ENCODE data around the gene C1QTNF9B. TPM values are rescaled to one million over a fixed set of nuclear protein-coding genes. Genes with fewer than 3 reads are reported as not detected.
"Not testable (repeated sequence)": the region's sequence is repeated elsewhere in the genome, so short reads cannot be mapped to it uniquely, and the experiment has no call there.

Gene C1QTNF9B
- total RNA-seq = not detected
- not detected for polyA plus RNA-seq (2013, experiment 1 of 2)
- polyA plus RNA-seq (2013, experiment 2 of 2) = not detected
- long read RNA-seq, experiment 1 = 0 reads
- long read RNA-seq, experiment 2 = 0 reads
- long read RNA-seq, experiment 3 = 0 reads
- long read RNA-seq, experiment 4 = 0 reads

DNA sequence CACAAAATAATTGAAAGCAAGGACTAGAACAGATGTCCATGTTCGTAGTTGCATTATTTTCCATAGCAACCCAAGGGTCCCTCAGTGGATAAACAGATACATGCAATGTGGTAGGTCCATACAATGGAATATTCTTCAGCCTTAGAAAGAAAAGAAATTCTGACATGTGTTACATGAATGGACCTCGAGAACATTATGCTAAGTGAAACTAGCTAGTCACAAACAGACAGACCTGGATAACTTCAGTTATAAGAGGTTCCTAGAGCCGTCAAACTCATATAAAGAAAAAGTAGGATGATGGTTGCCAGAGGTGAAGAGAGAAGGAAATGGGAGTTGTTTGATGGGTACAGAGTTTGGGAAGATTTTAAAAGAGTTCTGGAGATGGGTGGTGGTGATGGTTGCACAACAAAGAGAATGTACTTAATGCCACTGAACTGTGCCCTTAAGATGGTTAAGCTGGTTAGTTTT, at the start of gene C1QTNF9B:
TSS of gene C1QTNF9B (minus strand) at position 51 of the 468 bp plus-strand sequence.
- 92 to 93% methylated on average over 3 of the region's 3 CpGs for WGBS, 2 experiments (ENCODE audit: insufficient coverage in 1 of 2, insufficient read length in 1 of 2)
- not testable (repeated sequence) for DNase-seq; H3K27ac ChIP-seq (ENCODE audit: low read depth, low read length); H3K36me3 ChIP-seq (ENCODE audit: control insufficient read depth, insufficient read depth, low read length); H3K4me1 ChIP-seq (ENCODE audit: control insufficient read depth, insufficient read depth, low read length); H3K27ac Mint-ChIP-seq; H3K9me3 Mint-ChIP-seq; H3K9me3 ChIP-seq (ENCODE audit: control insufficient read depth, low read length); H3K4me3 ChIP-seq (ENCODE audit: low read length); H3K9ac ChIP-seq (ENCODE audit: extremely low read depth, low read length, poor library complexity, severe bottlenecking); H3K4me3 Mint-ChIP-seq; H3K36me3 Mint-ChIP-seq (ENCODE audit: low read depth); H3K4me1 Mint-ChIP-seq
- peaks cover 14% of the 10 kb centered on the region for H3K27me3 Mint-ChIP-seq (ENCODE audit: insufficient read depth)
- H3K27me3 ChIP-seq (ENCODE audit: control insufficient read depth, insufficient read depth, low read length, poor library complexity, severe bottlenecking) = peaks cover 14% of the 10 kb centered on the region

DNA sequence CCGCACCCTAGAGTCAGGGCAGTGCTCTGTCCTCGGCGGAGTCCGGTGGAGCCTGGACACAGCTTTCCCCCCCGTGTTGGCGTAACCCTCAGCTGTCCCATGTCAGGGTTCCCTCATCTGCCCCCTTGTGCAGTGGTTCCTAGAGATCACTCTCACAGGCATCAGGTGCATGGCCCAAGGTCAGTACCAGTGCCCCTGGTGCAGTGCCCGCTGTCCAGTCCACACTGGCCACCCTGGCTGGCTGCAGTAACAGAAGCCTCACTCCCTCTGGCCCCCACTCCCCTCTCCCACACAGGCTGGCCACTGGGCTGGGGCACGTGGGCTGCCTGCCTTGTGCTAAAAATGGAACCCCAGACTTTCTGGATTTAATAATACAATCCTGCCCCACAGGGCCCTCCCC, 49.6 kb upstream of the C1QTNF9B start:
- Mint-ChIP-seq H3K36me3 (ENCODE audit: low read depth) (no peaks in the 10 kb centered on the region), H3K4me3 (no peak overlapping the region), H3K27ac (no peak overlapping the region), H3K9me3 (no peaks in the 10 kb centered on the region), H3K4me1 (no peaks in the 10 kb centered on the region), H3K27me3 (ENCODE audit: insufficient read depth) (no peaks in the 10 kb centered on the region)
- WGBS, 2 experiments (ENCODE audit: insufficient coverage in 1 of 2, insufficient read length in 1 of 2) = 90 to 100% methylated on average over 2 to 8 of the region's 8 CpGs
- no peak for DNase-seq
- H3K9me3 ChIP-seq (ENCODE audit: control insufficient read depth, low read length) = no peaks in the 10 kb centered on the region
- TF ChIP-seq, protein P1, sequence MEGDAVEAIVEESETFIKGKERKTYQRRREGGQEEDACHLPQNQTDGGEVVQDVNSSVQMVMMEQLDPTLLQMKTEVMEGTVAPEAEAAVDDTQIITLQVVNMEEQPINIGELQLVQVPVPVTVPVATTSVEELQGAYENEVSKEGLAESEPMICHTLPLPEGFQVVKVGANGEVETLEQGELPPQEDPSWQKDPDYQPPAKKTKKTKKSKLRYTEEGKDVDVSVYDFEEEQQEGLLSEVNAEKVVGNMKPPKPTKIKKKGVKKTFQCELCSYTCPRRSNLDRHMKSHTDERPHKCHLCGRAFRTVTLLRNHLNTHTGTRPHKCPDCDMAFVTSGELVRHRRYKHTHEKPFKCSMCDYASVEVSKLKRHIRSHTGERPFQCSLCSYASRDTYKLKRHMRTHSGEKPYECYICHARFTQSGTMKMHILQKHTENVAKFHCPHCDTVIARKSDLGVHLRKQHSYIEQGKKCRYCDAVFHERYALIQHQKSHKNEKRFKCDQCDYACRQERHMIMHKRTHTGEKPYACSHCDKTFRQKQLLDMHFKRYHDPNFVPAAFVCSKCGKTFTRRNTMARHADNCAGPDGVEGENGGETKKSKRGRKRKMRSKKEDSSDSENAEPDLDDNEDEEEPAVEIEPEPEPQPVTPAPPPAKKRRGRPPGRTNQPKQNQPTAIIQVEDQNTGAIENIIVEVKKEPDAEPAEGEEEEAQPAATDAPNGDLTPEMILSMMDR (conservative IDR thresholded peaks at IDR 0.05) = no peak
- H3K27ac ChIP-seq (ENCODE audit: low read depth, low read length) = no peak overlapping the region
- no peak overlapping the region for H3K4me3 ChIP-seq (ENCODE audit: low read length)
- H3K9ac ChIP-seq (ENCODE audit: extremely low read depth, low read length, poor library complexity, severe bottlenecking) = no peak overlapping the region
- no peaks in the 10 kb centered on the region for H3K27me3 ChIP-seq (ENCODE audit: control insufficient read depth, insufficient read depth, low read length, poor library complexity, severe bottlenecking)
- H3K4me1 ChIP-seq (ENCODE audit: control insufficient read depth, insufficient read depth, low read length) = no peaks in the 10 kb centered on the region
- H3K36me3 ChIP-seq (ENCODE audit: control insufficient read depth, insufficient read depth, low read length) = no peaks in the 10 kb centered on the region

DNA sequence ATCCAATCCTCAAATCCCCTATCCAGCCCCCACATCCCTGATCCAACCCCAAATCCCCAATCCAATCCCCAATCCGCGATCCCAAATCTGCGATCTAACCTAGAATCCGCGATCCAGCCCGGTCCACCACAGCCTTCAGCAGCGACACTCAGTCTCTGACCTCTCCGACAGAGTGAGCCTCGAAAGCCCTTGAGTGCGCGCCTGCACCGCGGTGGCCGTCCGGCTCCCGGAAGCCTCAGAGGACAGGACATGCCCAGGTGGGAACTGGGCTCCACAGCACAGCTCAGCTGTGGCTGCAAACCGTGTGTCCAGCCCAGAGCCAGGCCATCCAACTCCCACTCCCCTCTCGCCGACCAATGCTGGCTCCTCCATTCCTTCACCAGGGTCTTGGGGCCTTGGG, 48.8 kb upstream of the C1QTNF9B start:
- no peaks in the 10 kb centered on the region for H3K36me3 Mint-ChIP-seq (ENCODE audit: low read depth)
- H3K27ac ChIP-seq (ENCODE audit: low read depth, low read length) = no peak overlapping the region
- H3K4me1 ChIP-seq (ENCODE audit: control insufficient read depth, insufficient read depth, low read length) = no peaks in the 10 kb centered on the region
- DNase-seq = no peak
- no peak overlapping the region for H3K27ac Mint-ChIP-seq
- H3K4me3 ChIP-seq (ENCODE audit: low read length) = no peak overlapping the region
- no peaks in the 10 kb centered on the region for H3K4me1 Mint-ChIP-seq
- no peaks in the 10 kb centered on the region for H3K9me3 Mint-ChIP-seq
- TF ChIP-seq, protein P1 (conservative IDR thresholded peaks at IDR 0.05) = no peak
- no peaks in the 10 kb centered on the region for H3K9me3 ChIP-seq (ENCODE audit: control insufficient read depth, low read length)
- no peaks in the 10 kb centered on the region for H3K36me3 ChIP-seq (ENCODE audit: control insufficient read depth, insufficient read depth, low read length)
- H3K27me3 Mint-ChIP-seq (ENCODE audit: insufficient read depth) = no peaks in the 10 kb centered on the region
- no peak overlapping the region for H3K9ac ChIP-seq (ENCODE audit: extremely low read depth, low read length, poor library complexity, severe bottlenecking)
- no peak overlapping the region for H3K4me3 Mint-ChIP-seq
- 93 to 94% methylated on average over 11 to 19 of the region's 19 CpGs for WGBS, 2 experiments (ENCODE audit: insufficient coverage in 1 of 2, insufficient read length in 1 of 2)
- H3K27me3 ChIP-seq (ENCODE audit: control insufficient read depth, insufficient read depth, low read length, poor library complexity, severe bottlenecking) = no peaks in the 10 kb centered on the region

DNA sequence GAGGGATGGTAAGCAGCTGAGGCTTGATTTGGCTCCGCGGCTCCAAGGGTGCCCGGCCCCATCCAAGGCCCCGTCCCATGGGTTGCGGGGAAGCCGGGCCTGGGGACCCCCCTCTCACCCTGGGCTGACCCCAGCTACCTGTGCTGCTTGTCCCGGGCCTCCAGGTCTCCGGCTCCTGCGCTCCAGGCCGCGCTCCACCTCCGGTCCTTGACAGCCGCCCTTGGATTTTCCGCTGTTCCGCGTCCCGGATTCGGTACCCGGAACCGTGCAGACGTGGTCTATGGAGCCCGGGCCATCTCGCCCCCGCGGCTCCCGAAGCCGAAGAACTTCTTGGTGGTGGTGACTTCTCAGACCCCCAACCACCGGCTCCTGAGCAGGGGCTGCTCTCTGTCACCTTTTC, 48.3 kb upstream of the C1QTNF9B start:
- no peak for DNase-seq
- no peaks in the 10 kb centered on the region for H3K4me1 Mint-ChIP-seq
- no peak overlapping the region for H3K27ac Mint-ChIP-seq
- no peak overlapping the region for H3K9ac ChIP-seq (ENCODE audit: extremely low read depth, low read length, poor library complexity, severe bottlenecking)
- no peaks in the 10 kb centered on the region for H3K9me3 ChIP-seq (ENCODE audit: control insufficient read depth, low read length)
- no peak overlapping the region for H3K27ac ChIP-seq (ENCODE audit: low read depth, low read length)
- H3K36me3 Mint-ChIP-seq (ENCODE audit: low read depth) = no peaks in the 10 kb centered on the region
- H3K4me3 ChIP-seq (ENCODE audit: low read length) = no peak overlapping the region
- no peaks in the 10 kb centered on the region for H3K27me3 Mint-ChIP-seq (ENCODE audit: insufficient read depth)
- H3K27me3 ChIP-seq (ENCODE audit: control insufficient read depth, insufficient read depth, low read length, poor library complexity, severe bottlenecking) = no peaks in the 10 kb centered on the region
- WGBS, 2 experiments (ENCODE audit: insufficient coverage in 1 of 2, insufficient read length in 1 of 2) = 92 to 95% methylated on average over 20 to 28 of the region's 28 CpGs
- H3K9me3 Mint-ChIP-seq = no peaks in the 10 kb centered on the region
- no peak overlapping the region for H3K4me3 Mint-ChIP-seq
- no peaks in the 10 kb centered on the region for H3K4me1 ChIP-seq (ENCODE audit: control insufficient read depth, insufficient read depth, low read length)
- no peaks in the 10 kb centered on the region for H3K36me3 ChIP-seq (ENCODE audit: control insufficient read depth, insufficient read depth, low read length)
- TF ChIP-seq, protein P1 (conservative IDR thresholded peaks at IDR 0.05) = no peak

Data from endodermal cell (in vitro differentiated cells).